NCI-H1694 treated with DMSO at 0.1 percent for 48 hours (cell line): ENCODE results near the gene DQX1.
"Not testable (repeated sequence)": the region's sequence is repeated elsewhere in the genome, so short reads cannot be mapped to it uniquely, and the experiment has no call there.

Source experiments
- DNase-seq: peaks from one replicate; lab custom pipeline; 2025; lab: John Stamatoyannopoulos, UW

The DQX1 gene

GRCh38 chr2:74525717-74526648 is at the start of gene DQX1:
TSS of gene DQX1 (minus strand) at chr2:74526231. CDS start at chr2:74525729, 502 bp downstream.
- peak; percentile 15 for DNase-seq

- no peak for DNase-seq
Measured at GRCh38 chr2:74575320-74575719, 49.3 kb upstream of the DQX1 start.

GRCh38 chr2:74573747-74574562 is 47.9 kb upstream of the DQX1 start:
- no peak for DNase-seq

GRCh38 chr2:74572178-74572925 is 46.3 kb upstream of the DQX1 start:
- no peak for DNase-seq

- DNase-seq: no peak
Measured at GRCh38 chr2:74571058-74571457, 45.0 kb upstream of the DQX1 start.

- DNase-seq: no peak
Measured at GRCh38 chr2:74569686-74570085, 43.7 kb upstream of the DQX1 start.

- no peak for DNase-seq
Measured at GRCh38 chr2:74567881-74568280, 41.9 kb upstream of the DQX1 start.

GRCh38 chr2:74566754-74567085 is 40.7 kb upstream of the DQX1 start:
- DNase-seq: no peak

GRCh38 chr2:74566076-74566753 is 40.2 kb upstream of the DQX1 start:
- DNase-seq: no peak

- no peak for DNase-seq
Measured at GRCh38 chr2:74564222-74564621, 38.2 kb upstream of the DQX1 start.

- DNase-seq: no peak
Measured at GRCh38 chr2:74562126-74562775, 36.2 kb upstream of the DQX1 start.

GRCh38 chr2:74561022-74561421 is 35.0 kb upstream of the DQX1 start:
- DNase-seq: not testable (repeated sequence)

- DNase-seq: no peak
Measured at GRCh38 chr2:74560591-74560990, 34.6 kb upstream of the DQX1 start.

- no peak for DNase-seq
Measured at GRCh38 chr2:74559912-74560311, 33.9 kb upstream of the DQX1 start.

GRCh38 chr2:74558284-74559230 is 32.5 kb upstream of the DQX1 start:
- DNase-seq: no peak

GRCh38 chr2:74556831-74557370 is 30.9 kb upstream of the DQX1 start:
- DNase-seq: no peak

- no peak for DNase-seq
Measured at GRCh38 chr2:74556159-74556558, 30.1 kb upstream of the DQX1 start.

GRCh38 chr2:74555610-74556103 is 29.6 kb upstream of the DQX1 start:
- no peak for DNase-seq

GRCh38 chr2:74554820-74555531 is 28.9 kb upstream of the DQX1 start:
- DNase-seq: no peak
